ENCODE measurements around the gene CPNE4. TPM values are rescaled to one million over a fixed set of nuclear protein-coding genes. Genes with fewer than 3 reads are reported as not detected.

Gene CPNE4
- total RNA-seq: 10 to 100 TPM in 1 of 2 donors, 1 to 10 TPM in 1; 3.2 to 12.9 TPM
- 10 to 100 TPM; 20.5 to 22.8 TPM for polyA plus RNA-seq (ENCODE audit: insufficient read length in 2 of 2)
- long read RNA-seq, donor 1, full-length matches to known transcripts: 8 of 8 reads
- long read RNA-seq, donor 1, partial matches to known transcripts: 0 of 8 reads
- long read RNA-seq, donor 1, other reads (novel, unspliced or antisense): 0 of 8 reads
- long read RNA-seq, donor 2, full-length matches to known transcripts: 3 of 3 reads
- long read RNA-seq, donor 2, partial matches to known transcripts: 0 of 3 reads
- long read RNA-seq, donor 2, other reads (novel, unspliced or antisense): 0 of 3 reads
- long read RNA-seq, donor 3, full-length matches to known transcripts: 6 of 6 reads
- long read RNA-seq, donor 3, partial matches to known transcripts: 0 of 6 reads
- long read RNA-seq, donor 3, other reads (novel, unspliced or antisense): 0 of 6 reads
- long read RNA-seq, donor 4: 0 reads

- H3K4me3 ChIP-seq (ENCODE audit: low read depth, low read length): peak within 1 kb of the TSS; percentile 42
- no peaks in the 10 kb centered on the region for H3K36me3 ChIP-seq (ENCODE audit: control insufficient read depth, insufficient read depth, low read length)
- peaks cover 34% of the 10 kb centered on the region for H3K27me3 ChIP-seq (ENCODE audit: control insufficient read depth, insufficient read depth, low read length)
- H3K27ac ChIP-seq (ENCODE audit: low read depth, low read length): no peak within 1 kb of the TSS
- DNase-seq (ENCODE audit: low read depth in 4 of 6, low spot score in 6 of 6): peak; percentile 68 to 95 (median 76)
- peaks cover 20% of the 10 kb centered on the region for H3K4me1 ChIP-seq (ENCODE audit: control insufficient read depth, insufficient read depth, low read length)
- H3K9me3 ChIP-seq (ENCODE audit: control insufficient read depth, insufficient read depth, low read length): no peaks in the 10 kb centered on the region
- WGBS (ENCODE audit: insufficient coverage): 0% methylated on average over 45 of the region's 49 CpGs
Observed at GRCh38 chr3:132034486-132035464, at the start of gene CPNE4. Gene CPNE4 (minus strand): TSS chr3:132035014.

- no peak overlapping the region for H3K27ac ChIP-seq (ENCODE audit: low read depth, low read length)
- DNase-seq (ENCODE audit: low read depth in 4 of 6, low spot score in 6 of 6): no peak
- H3K9me3 ChIP-seq (ENCODE audit: control insufficient read depth, insufficient read depth, low read length): no peaks in the 10 kb centered on the region
- no peak overlapping the region for H3K4me3 ChIP-seq (ENCODE audit: low read depth, low read length)
- no peaks in the 10 kb centered on the region for H3K27me3 ChIP-seq (ENCODE audit: control insufficient read depth, insufficient read depth, low read length)
- 83% methylated on average over 1 of the region's 6 CpGs for WGBS (ENCODE audit: insufficient coverage)
- H3K36me3 ChIP-seq (ENCODE audit: control insufficient read depth, insufficient read depth, low read length): no peaks in the 10 kb centered on the region
- no peaks in the 10 kb centered on the region for H3K4me1 ChIP-seq (ENCODE audit: control insufficient read depth, insufficient read depth, low read length)
Observed at GRCh38 chr3:132083583-132084279, 48.9 kb upstream of the CPNE4 start.

GRCh38 chr3:132083159-132083558, 48.3 kb upstream of the CPNE4 start:
- Histone ChIP-seq H3K4me1 (ENCODE audit: control insufficient read depth, insufficient read depth, low read length) (no peaks in the 10 kb centered on the region), H3K4me3 (ENCODE audit: low read depth, low read length) (no peak overlapping the region), H3K36me3 (ENCODE audit: control insufficient read depth, insufficient read depth, low read length) (no peaks in the 10 kb centered on the region), H3K27me3 (ENCODE audit: control insufficient read depth, insufficient read depth, low read length) (no peaks in the 10 kb centered on the region), H3K9me3 (ENCODE audit: control insufficient read depth, insufficient read depth, low read length) (no peaks in the 10 kb centered on the region), H3K27ac (ENCODE audit: low read depth, low read length) (no peak overlapping the region)
- DNase-seq (ENCODE audit: low read depth in 4 of 6, low spot score in 6 of 6): no peak
- WGBS (ENCODE audit: insufficient coverage): no CpG with 5 or more reads among the region's 3 CpGs

GRCh38 chr3:132079147-132079546, 44.3 kb upstream of the CPNE4 start:
- no CpG with 5 or more reads among the region's 1 CpG for WGBS (ENCODE audit: insufficient coverage)
- Histone ChIP-seq H3K27me3 (ENCODE audit: control insufficient read depth, insufficient read depth, low read length) (no peaks in the 10 kb centered on the region), H3K4me3 (ENCODE audit: low read depth, low read length) (no peak overlapping the region), H3K36me3 (ENCODE audit: control insufficient read depth, insufficient read depth, low read length) (no peaks in the 10 kb centered on the region), H3K27ac (ENCODE audit: low read depth, low read length) (no peak overlapping the region), H3K9me3 (ENCODE audit: control insufficient read depth, insufficient read depth, low read length) (no peaks in the 10 kb centered on the region), H3K4me1 (ENCODE audit: control insufficient read depth, insufficient read depth, low read length) (no peaks in the 10 kb centered on the region)
- no peak for DNase-seq (ENCODE audit: low read depth in 4 of 6, low spot score in 6 of 6)

DNA sequence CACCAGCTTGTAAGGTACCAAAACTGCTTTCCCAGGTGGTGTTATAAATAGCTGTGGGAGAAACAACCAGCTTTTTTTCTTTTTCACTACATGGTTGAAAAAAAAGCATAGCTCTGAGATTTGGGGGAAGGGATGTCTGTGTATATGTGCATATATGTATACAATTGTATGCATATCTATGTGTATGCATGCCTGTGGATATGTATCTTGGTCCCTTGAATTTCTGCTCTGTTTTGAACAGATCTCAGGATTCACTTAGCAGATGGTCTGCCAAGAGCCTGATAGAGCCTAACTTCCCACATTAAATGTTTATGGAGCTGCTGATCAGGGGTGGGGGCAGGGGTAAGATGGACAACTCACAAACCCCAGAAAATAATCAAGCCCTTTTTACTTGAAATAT, 39.0 kb upstream of the CPNE4 start:
- DNase-seq (ENCODE audit: low read depth in 4 of 6, low spot score in 6 of 6): no peak
- H3K27me3 ChIP-seq (ENCODE audit: control insufficient read depth, insufficient read depth, low read length): no peaks in the 10 kb centered on the region

DNA sequence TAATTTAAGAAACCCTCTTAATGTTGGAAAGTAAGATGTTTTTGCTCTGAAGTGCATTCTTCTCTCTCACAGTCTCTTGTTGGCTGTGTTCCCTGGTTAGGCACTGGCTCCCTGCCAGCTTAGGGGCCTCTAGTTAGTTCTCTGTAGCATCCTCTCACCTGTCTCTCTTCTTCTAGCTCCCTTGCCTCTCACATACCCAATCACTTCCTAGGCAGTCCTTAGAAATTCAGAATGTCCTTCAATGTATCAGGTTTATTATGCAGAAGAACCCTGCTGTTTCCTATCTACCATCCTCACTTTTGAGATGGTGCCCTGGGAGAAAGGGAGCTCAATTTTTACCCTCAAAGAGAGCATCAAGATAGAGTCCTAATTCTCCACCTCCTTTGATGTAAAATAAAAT, 36.2 kb upstream of the CPNE4 start:
- Histone ChIP-seq H3K27ac (ENCODE audit: low read depth, low read length) (no peak overlapping the region), H3K9me3 (ENCODE audit: control insufficient read depth, insufficient read depth, low read length) (no peaks in the 10 kb centered on the region), H3K4me3 (ENCODE audit: low read depth, low read length) (no peak overlapping the region), H3K4me1 (ENCODE audit: control insufficient read depth, insufficient read depth, low read length) (no peaks in the 10 kb centered on the region), H3K36me3 (ENCODE audit: control insufficient read depth, insufficient read depth, low read length) (no peaks in the 10 kb centered on the region), H3K27me3 (ENCODE audit: control insufficient read depth, insufficient read depth, low read length) (no peaks in the 10 kb centered on the region)
- DNase-seq (ENCODE audit: low read depth in 4 of 6, low spot score in 6 of 6): peak in 3 of 6 donors; percentile 5 to 25 (median 13)

More for the DNA sequence above, 39.0 kb upstream of the CPNE4 start:
- Histone ChIP-seq H3K27ac (ENCODE audit: low read depth, low read length) (no peak overlapping the region), H3K4me1 (ENCODE audit: control insufficient read depth, insufficient read depth, low read length) (no peaks in the 10 kb centered on the region), H3K9me3 (ENCODE audit: control insufficient read depth, insufficient read depth, low read length) (no peaks in the 10 kb centered on the region), H3K36me3 (ENCODE audit: control insufficient read depth, insufficient read depth, low read length) (no peaks in the 10 kb centered on the region), H3K4me3 (ENCODE audit: low read depth, low read length) (no peak overlapping the region)

DNA sequence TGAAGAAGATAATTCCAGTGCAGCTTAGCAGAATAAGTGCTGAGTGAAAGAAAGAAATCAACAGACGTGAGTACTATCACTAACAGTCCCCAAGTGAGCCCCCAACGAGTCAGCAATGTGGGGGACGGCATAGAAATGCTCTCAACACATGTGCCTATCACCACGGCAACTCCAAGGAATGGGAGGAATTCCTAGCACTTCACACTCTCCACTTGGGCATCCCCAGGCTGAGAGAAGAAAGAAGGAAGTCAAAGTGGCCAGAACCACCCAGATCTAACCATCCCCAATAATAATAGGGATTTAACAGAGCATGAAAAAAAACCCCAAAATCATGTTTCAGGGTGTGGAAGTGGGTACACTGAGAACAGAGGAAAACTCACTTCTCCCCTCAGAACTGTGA, 29.3 kb upstream of the CPNE4 start:
- Histone ChIP-seq H3K4me3 (ENCODE audit: low read depth, low read length) (no peak overlapping the region), H3K27me3 (ENCODE audit: control insufficient read depth, insufficient read depth, low read length) (no peaks in the 10 kb centered on the region), H3K4me1 (ENCODE audit: control insufficient read depth, insufficient read depth, low read length) (no peaks in the 10 kb centered on the region), H3K27ac (ENCODE audit: low read depth, low read length) (no peak overlapping the region), H3K9me3 (ENCODE audit: control insufficient read depth, insufficient read depth, low read length) (no peaks in the 10 kb centered on the region), H3K36me3 (ENCODE audit: control insufficient read depth, insufficient read depth, low read length) (no peaks in the 10 kb centered on the region)
- DNase-seq (ENCODE audit: low read depth in 4 of 6, low spot score in 6 of 6): peak in 1 of 6 donors; percentile 8
- WGBS (ENCODE audit: insufficient coverage): no CpG with 5 or more reads among the region's 4 CpGs

GRCh38 chr3:132062535-132062934, 27.7 kb upstream of the CPNE4 start:
- 100% methylated on average over 3 of the region's 4 CpGs for WGBS (ENCODE audit: insufficient coverage)
- no peak for DNase-seq (ENCODE audit: low read depth in 4 of 6, low spot score in 6 of 6)
- no peaks in the 10 kb centered on the region for H3K36me3 ChIP-seq (ENCODE audit: control insufficient read depth, insufficient read depth, low read length)

DNA sequence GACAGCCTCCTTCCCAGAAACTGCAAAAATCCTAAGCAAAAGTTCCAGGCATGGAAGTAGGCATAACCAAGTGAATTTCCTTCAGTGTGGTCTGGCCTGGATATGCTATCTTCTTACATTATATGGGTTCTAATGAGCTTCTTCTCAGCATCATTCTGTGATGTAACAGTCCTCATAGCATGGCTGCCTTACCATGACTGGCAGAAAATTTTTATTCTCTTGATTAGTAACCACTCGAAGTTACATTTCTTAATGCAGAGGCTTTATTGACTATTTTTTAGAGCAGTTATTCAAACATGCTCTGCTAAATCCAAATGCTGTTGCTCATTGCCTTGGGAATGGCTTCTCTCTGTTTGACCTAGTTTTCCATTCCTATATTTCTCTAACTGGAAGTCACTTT, 21.1 kb upstream of the CPNE4 start:
- H3K27me3 ChIP-seq (ENCODE audit: control insufficient read depth, insufficient read depth, low read length): no peaks in the 10 kb centered on the region
- H3K4me1 ChIP-seq (ENCODE audit: control insufficient read depth, insufficient read depth, low read length): no peaks in the 10 kb centered on the region
- no peak overlapping the region for H3K27ac ChIP-seq (ENCODE audit: low read depth, low read length)
- no CpG with 5 or more reads among the region's 1 CpG for WGBS (ENCODE audit: insufficient coverage)
- no peak for DNase-seq (ENCODE audit: low read depth in 4 of 6, low spot score in 6 of 6)
- no peaks in the 10 kb centered on the region for H3K36me3 ChIP-seq (ENCODE audit: control insufficient read depth, insufficient read depth, low read length)
- no peaks in the 10 kb centered on the region for H3K9me3 ChIP-seq (ENCODE audit: control insufficient read depth, insufficient read depth, low read length)
- no peak overlapping the region for H3K4me3 ChIP-seq (ENCODE audit: low read depth, low read length)

More at GRCh38 chr3:132062535-132062934, 27.7 kb upstream of the CPNE4 start:
- Histone ChIP-seq H3K9me3 (ENCODE audit: control insufficient read depth, insufficient read depth, low read length) (no peaks in the 10 kb centered on the region), H3K4me3 (ENCODE audit: low read depth, low read length) (no peak overlapping the region), H3K27me3 (ENCODE audit: control insufficient read depth, insufficient read depth, low read length) (no peaks in the 10 kb centered on the region), H3K4me1 (ENCODE audit: control insufficient read depth, insufficient read depth, low read length) (no peaks in the 10 kb centered on the region), H3K27ac (ENCODE audit: low read depth, low read length) (no peak overlapping the region)

Measured in spinal cord (tissue), 10 donors.